ENCODE results near the gene PACRG. TPM values are rescaled to one million over a fixed set of nuclear protein-coding genes. Genes with fewer than 3 reads are reported as not detected.

PACRG gene
- total RNA-seq, 2 donors from 2014 or later = 2.9 to 63.8 TPM

- no peaks in the 10 kb centered on the region for H3K4me1 ChIP-seq (replicated peaks)
- intact Hi-C loops (cut with DNase I) = no loop called here
- H3K27me3 ChIP-seq (replicated peaks; ENCODE audit: insufficient read depth) = no peaks in the 10 kb centered on the region
- DNase-seq (ENCODE audit: low spot score) = no peak
- no peaks in the 10 kb centered on the region for H3K9me3 ChIP-seq
- no peaks in the 10 kb centered on the region for H3K36me3 ChIP-seq
- H3K27ac ChIP-seq = no peak overlapping the region
- H3K4me3 ChIP-seq = no peak overlapping the region
- no peak for TF ChIP-seq CTCF (IDR thresholded peaks at IDR 0.05)
- WGBS = 78% methylated on average over 4 of the region's 4 CpGs
Observed at GRCh38 chr6:163325390-163325784, 597.6 kb downstream of the PACRG start.

- no peaks in the 10 kb centered on the region for H3K27me3 ChIP-seq (replicated peaks; ENCODE audit: insufficient read depth)
- TF ChIP-seq POLR2A (IDR thresholded peaks at IDR 0.05) (no peak), POLR2AphosphoS5 (IDR thresholded peaks at IDR 0.05) (no peak), CTCF (IDR thresholded peaks at IDR 0.05) (no peak)
- no peaks in the 10 kb centered on the region for H3K9me3 ChIP-seq
- H3K4me1 ChIP-seq (replicated peaks) = no peaks in the 10 kb centered on the region
- intact Hi-C loops (cut with DNase I) = no loop called here
- no peak overlapping the region for H3K27ac ChIP-seq
- H3K4me3 ChIP-seq = no peak overlapping the region
- DNase-seq (ENCODE audit: low spot score) = no peak
- no peaks in the 10 kb centered on the region for H3K36me3 ChIP-seq
- WGBS = 92% methylated on average over 9 of the region's 9 CpGs
Observed at GRCh38 chr6:163327165-163327880, 599.5 kb downstream of the PACRG start.

- H3K36me3 ChIP-seq = no peaks in the 10 kb centered on the region
- no peak overlapping the region for H3K4me3 ChIP-seq
- intact Hi-C loops (cut with DNase I) = no loop called here
- no peaks in the 10 kb centered on the region for H3K9me3 ChIP-seq
- H3K27me3 ChIP-seq (replicated peaks; ENCODE audit: insufficient read depth) = no peaks in the 10 kb centered on the region
- H3K4me1 ChIP-seq (replicated peaks) = no peaks in the 10 kb centered on the region
- 73% methylated on average over 8 of the region's 8 CpGs for WGBS
- no peak for DNase-seq (ENCODE audit: low spot score)
- no peak for TF ChIP-seq POLR2AphosphoS5 (IDR thresholded peaks at IDR 0.05)
- TF ChIP-seq POLR2A (IDR thresholded peaks at IDR 0.05) = no peak
- TF ChIP-seq CTCF (IDR thresholded peaks at IDR 0.05) = no peak
- no peak overlapping the region for H3K27ac ChIP-seq
Observed at GRCh38 chr6:163327921-163328320, 600.1 kb downstream of the PACRG start.

- TF ChIP-seq CTCF (IDR thresholded peaks at IDR 0.05) (no peak), POLR2A (IDR thresholded peaks at IDR 0.05) (no peak), POLR2AphosphoS5 (IDR thresholded peaks at IDR 0.05) (no peak)
- H3K27me3 ChIP-seq (replicated peaks; ENCODE audit: insufficient read depth) = no peaks in the 10 kb centered on the region
- H3K36me3 ChIP-seq = no peaks in the 10 kb centered on the region
- no peak overlapping the region for H3K4me3 ChIP-seq
- H3K9me3 ChIP-seq = no peaks in the 10 kb centered on the region
- H3K4me1 ChIP-seq (replicated peaks) = no peaks in the 10 kb centered on the region
- DNase-seq (ENCODE audit: low spot score) = no peak
- intact Hi-C loops (cut with DNase I) = no loop called here
- WGBS = 90% methylated on average over 11 of the region's 11 CpGs
- H3K27ac ChIP-seq = no peak overlapping the region
Observed at GRCh38 chr6:163328411-163328810, 600.6 kb downstream of the PACRG start.

GRCh38 chr6:163329991-163330390, 602.2 kb downstream of the PACRG start:
- Histone ChIP-seq H3K4me3 (no peak overlapping the region), H3K27ac (no peak overlapping the region), H3K27me3 (replicated peaks; ENCODE audit: insufficient read depth) (no peaks in the 10 kb centered on the region), H3K36me3 (no peaks in the 10 kb centered on the region), H3K4me1 (replicated peaks) (no peaks in the 10 kb centered on the region), H3K9me3 (no peaks in the 10 kb centered on the region)
- intact Hi-C loops (cut with DNase I) = no loop called here
- DNase-seq (ENCODE audit: low spot score) = no peak
- TF ChIP-seq POLR2AphosphoS5 (IDR thresholded peaks at IDR 0.05) = no peak
- no peak for TF ChIP-seq CTCF (IDR thresholded peaks at IDR 0.05)
- no peak for TF ChIP-seq POLR2A (IDR thresholded peaks at IDR 0.05)
- WGBS = 79% methylated on average over 9 of the region's 9 CpGs

Measured in prostate gland (tissue), 2 donors.